Activated CD8-positive, alpha-beta memory T cell treated with anti-CD3 and anti-CD28 coated beads, Interleukin-2, amount 50 U/mL, for 4 hours (primary cell): ENCODE data around the gene ZNG1F.
"Not testable (repeated sequence)": the region's sequence is repeated elsewhere in the genome, so short reads cannot be mapped to it uniquely, and the experiment has no call there.

Experiments
- DNase-seq: peaks from one replicate; pipeline ENCODE4 v3.0.0-alpha.2; 2020

Gene ZNG1F

GRCh38 chr9:41189217-41189616 is at the start of gene ZNG1F:
TSS of gene ZNG1F (minus strand) at chr9:41189317. CDS start at chr9:41189258, 59 bp downstream.
- not testable (repeated sequence) for DNase-seq

- not testable (repeated sequence) for DNase-seq
Observed at GRCh38 chr9:41237110-41237749, 48.1 kb upstream of the ZNG1F start.

- not testable (repeated sequence) for DNase-seq
Observed at GRCh38 chr9:41236486-41237109, 47.5 kb upstream of the ZNG1F start.

GRCh38 chr9:41234811-41235805 is 46.0 kb upstream of the ZNG1F start:
- peak; percentile 57 for DNase-seq

GRCh38 chr9:41234221-41234620 is 45.1 kb upstream of the ZNG1F start:
- not testable (repeated sequence) for DNase-seq

GRCh38 chr9:41232326-41232725 is 43.2 kb upstream of the ZNG1F start:
- not testable (repeated sequence) for DNase-seq

GRCh38 chr9:41230418-41230817 is 41.3 kb upstream of the ZNG1F start:
- DNase-seq, result not testable (repeated sequence)

GRCh38 chr9:41229408-41230401 is 40.6 kb upstream of the ZNG1F start:
- no peak for DNase-seq

GRCh38 chr9:41219831-41220230 is 30.7 kb upstream of the ZNG1F start:
- not testable (repeated sequence) for DNase-seq

- not testable (repeated sequence) for DNase-seq
Observed at GRCh38 chr9:41188439-41188838, 678 bp downstream of the ZNG1F start.

- not testable (repeated sequence) for DNase-seq
Observed at GRCh38 chr9:41174994-41175393, 14.1 kb downstream of the ZNG1F start.

- DNase-seq, result not testable (repeated sequence)
Observed at GRCh38 chr9:41150116-41150515, 39.0 kb downstream of the ZNG1F start.

GRCh38 chr9:41141878-41142277 is 47.2 kb downstream of the ZNG1F start:
- DNase-seq, result not testable (repeated sequence)

- DNase-seq, result not testable (repeated sequence)
Observed at GRCh38 chr9:41128581-41128980, 60.5 kb downstream of the ZNG1F start, which contains the start of gene FOXD4L6. TSS of gene FOXD4L6 (minus strand) at chr9:41128681. CDS start at chr9:41128383, 298 bp downstream.

GRCh38 chr9:41126746-41127446 is 62.2 kb downstream of the ZNG1F start:
- DNase-seq, result not testable (repeated sequence)

- not testable (repeated sequence) for DNase-seq
Observed at GRCh38 chr9:41125936-41126335, 63.2 kb downstream of the ZNG1F start.

GRCh38 chr9:41125109-41125658 is 63.9 kb downstream of the ZNG1F start:
- not testable (repeated sequence) for DNase-seq

GRCh38 chr9:41124250-41125108 is 64.6 kb downstream of the ZNG1F start:
- DNase-seq, result not testable (repeated sequence)

GRCh38 chr9:41123812-41124211 is 65.3 kb downstream of the ZNG1F start:
- not testable (repeated sequence) for DNase-seq

- not testable (repeated sequence) for DNase-seq
Observed at GRCh38 chr9:41123396-41123795, 65.7 kb downstream of the ZNG1F start.
